GM12864 (cell line): ENCODE results near the gene SACS.
"Not testable (repeated sequence)": the region's sequence is repeated elsewhere in the genome, so short reads cannot be mapped to it uniquely, and the experiment has no call there.

ENCODE experiments used
- DNase-seq: peaks from one replicate; pipeline ENCODE4 v3.0.0-alpha.2; 2011; ENCODE audit warnings: low read depth
- H3K4me3 ChIP-seq: 2 replicates; pipeline ENCODE4 v1.5.1; 2011; ENCODE audit warnings: mild to moderate bottlenecking, low read depth, low read length, control low read depth
- TF ChIP-seq, protein P1 (sequence below): IDR thresholded peaks from 2 replicates; pipeline ENCODE4 v1.5.1; 2011; ENCODE audit warnings: low read depth, mild to moderate bottlenecking, moderate library complexity, low read length, control low read depth, inconsistent platforms; ENCODE audit errors: missing control alignments

Gene SACS

DNA sequence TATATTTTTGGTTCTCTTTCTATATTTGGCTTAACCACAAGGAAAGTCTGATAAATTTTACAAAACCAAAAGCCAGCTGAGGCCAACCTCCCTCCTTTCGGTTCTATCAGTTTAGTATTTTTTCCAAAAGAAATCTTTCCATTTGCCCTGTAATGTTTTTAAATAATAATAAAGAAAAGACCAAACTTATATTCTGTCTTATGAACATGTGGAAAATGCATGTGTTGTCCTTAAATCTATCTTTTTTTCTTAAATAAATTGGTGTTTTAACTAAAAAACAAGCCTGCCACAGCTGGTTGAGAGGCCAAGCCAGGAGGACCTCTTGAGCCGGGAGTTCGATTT lies 113.6 kb downstream of the SACS start:
- no peak for DNase-seq
- TF ChIP-seq, protein P1, sequence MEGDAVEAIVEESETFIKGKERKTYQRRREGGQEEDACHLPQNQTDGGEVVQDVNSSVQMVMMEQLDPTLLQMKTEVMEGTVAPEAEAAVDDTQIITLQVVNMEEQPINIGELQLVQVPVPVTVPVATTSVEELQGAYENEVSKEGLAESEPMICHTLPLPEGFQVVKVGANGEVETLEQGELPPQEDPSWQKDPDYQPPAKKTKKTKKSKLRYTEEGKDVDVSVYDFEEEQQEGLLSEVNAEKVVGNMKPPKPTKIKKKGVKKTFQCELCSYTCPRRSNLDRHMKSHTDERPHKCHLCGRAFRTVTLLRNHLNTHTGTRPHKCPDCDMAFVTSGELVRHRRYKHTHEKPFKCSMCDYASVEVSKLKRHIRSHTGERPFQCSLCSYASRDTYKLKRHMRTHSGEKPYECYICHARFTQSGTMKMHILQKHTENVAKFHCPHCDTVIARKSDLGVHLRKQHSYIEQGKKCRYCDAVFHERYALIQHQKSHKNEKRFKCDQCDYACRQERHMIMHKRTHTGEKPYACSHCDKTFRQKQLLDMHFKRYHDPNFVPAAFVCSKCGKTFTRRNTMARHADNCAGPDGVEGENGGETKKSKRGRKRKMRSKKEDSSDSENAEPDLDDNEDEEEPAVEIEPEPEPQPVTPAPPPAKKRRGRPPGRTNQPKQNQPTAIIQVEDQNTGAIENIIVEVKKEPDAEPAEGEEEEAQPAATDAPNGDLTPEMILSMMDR: no peak
- H3K4me3 ChIP-seq: no peak overlapping the region

DNA sequence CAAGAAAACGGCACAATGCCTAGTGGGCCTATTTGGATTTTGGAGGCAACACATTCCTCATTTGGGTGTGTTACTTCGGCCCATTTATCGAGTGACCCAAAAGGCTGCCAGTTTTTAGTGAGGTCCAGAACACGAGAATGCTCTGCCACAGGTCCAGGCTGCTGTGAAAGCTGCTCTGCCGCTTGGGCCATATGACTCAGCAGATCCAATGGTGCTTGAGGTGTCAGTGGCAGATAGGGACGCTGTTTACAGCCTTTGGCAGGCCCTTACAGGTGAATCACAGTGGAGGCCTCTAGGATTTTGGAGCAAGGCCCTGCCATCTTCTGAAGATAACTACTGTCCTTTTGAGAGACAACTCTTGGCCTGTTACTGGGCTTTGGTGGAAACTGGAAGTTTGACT lies 118.7 kb downstream of the SACS start:
- not testable (repeated sequence) for DNase-seq, H3K4me3 ChIP-seq

DNA sequence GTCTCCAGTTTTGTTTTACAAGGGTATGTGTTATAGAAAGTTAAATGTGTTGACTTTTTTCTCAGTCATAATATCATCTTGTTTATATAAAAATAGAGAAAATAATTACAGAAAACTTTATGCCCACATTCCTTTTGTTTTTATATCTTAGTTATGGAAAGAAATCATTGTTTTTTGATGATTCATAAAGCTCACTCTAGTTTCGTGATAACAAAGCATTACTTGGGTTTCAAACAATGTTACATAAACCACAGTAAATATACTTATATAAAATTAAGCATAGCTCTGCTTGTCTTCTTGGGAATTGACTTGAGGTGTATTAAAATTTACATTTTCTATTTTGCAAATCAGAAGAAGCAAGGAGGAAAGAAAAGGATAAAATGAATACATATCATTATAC lies 140.9 kb downstream of the SACS start:
- TF ChIP-seq, protein P1: no peak
- DNase-seq: no peak
- no peak overlapping the region for H3K4me3 ChIP-seq

DNA sequence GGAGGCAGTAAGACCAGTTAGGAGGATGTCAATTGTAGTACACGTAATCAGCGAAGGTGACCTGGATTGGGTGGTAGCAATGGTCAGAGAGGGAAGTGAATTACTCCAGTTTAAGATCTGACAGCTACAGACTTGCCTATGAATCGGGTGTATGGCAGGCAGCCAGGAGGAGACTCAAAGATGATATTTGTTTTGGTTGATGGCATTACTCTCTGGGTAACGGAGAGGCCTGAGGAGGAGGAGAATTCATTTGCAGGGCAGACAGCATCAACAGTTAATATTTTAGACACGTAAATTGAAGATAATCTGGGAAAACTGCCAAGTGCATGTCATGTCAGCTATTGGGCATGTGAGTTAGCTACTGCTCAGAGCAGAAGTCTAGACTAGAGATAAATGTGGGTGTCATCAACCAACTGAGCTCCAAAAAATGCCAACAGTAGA lies 143.6 kb downstream of the SACS start:
- no peak for DNase-seq
- H3K4me3 ChIP-seq: no peak overlapping the region
- TF ChIP-seq, protein P1: no peak

DNA sequence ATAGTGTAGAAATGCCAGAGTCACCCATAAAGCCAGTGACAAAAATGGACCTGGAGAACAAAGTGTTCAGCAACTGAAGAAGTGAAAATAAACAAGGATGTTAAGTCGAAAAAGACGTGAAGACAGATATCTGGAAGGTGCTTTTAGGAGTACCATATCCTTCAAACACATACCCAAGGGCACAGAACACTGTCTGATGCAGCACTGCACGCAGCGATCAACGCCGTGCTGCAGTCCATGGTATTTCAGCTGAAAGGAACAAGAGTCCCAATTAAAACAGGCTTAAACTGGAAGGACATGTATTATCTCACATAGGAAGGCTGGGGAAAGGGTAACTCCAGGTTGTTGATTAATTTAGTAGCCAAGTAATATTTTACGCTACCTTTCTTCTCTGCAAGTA lies 144.5 kb downstream of the SACS start:
- TF ChIP-seq, protein P1: no peak
- no peak overlapping the region for H3K4me3 ChIP-seq
- DNase-seq: no peak

DNA sequence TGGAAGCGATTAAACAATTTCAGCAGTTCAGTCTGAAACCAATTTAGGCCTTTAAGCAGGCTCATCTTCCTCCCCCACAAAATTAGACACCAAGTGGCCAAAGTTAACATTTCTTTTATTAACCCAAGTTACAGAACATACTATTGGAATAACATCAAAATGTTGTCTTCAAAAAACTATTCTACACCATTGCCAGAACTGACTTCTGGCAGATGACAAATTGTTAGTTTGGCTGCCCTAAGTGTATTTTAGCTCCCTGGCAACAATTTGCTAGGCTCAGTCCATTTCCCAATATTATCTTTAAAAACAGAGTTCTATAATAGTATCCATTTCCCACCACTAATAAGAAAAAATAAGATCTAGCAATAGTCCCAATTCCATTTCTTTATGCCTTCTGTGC lies 144.9 kb downstream of the SACS start:
- TF ChIP-seq, protein P1: no peak
- no peak for DNase-seq
- no peak overlapping the region for H3K4me3 ChIP-seq

DNA sequence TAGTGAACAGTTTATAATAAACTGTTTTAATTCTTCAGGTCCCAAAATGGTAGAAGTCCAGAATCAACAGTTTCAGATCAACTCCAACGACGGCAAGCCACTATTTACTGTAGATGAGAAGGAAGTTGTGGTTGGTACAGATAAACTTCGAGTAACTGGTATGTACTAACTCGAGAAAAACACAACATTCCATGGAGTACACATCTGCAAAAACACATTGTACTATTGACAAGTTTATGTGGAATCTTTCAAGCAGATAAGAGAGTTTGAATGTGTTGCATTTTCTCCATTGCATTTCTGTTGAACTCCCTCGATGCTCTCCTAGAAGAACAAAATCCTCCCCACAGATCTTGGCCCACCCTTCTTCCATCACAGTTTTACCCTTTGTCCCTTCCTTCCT lies 154.2 kb downstream of the SACS start:
- no peak overlapping the region for H3K4me3 ChIP-seq
- no peak for DNase-seq
- TF ChIP-seq, protein P1: no peak
